Lower lobe of right lung (tissue), 2 donors: ENCODE measurements around the gene PDC. TPM values are rescaled to one million over a fixed set of nuclear protein-coding genes. Genes with fewer than 3 reads are reported as not detected.

Experiments used
- ATAC-seq, 2 donors: fragments of 200-7000 bp; cut with Tn5 transposase; one replicate each; pipeline ENCODE4 v1.9.1; 2020 to 2022; ENCODE audit warnings: mild to moderate bottlenecking in 2 of 2, moderate library complexity in 2 of 2
- DNase-seq: peaks from one replicate; pipeline ENCODE4 v3.0.0-alpha.2; 2020
- H3K27ac ChIP-seq: fragments of 200-600 bp; one replicate; pipeline ENCODE4 v1.8.0; 2022
- H3K27me3 ChIP-seq: fragments of 200-600 bp; one replicate; pipeline ENCODE4 v1.8.0; 2022; ENCODE audit warnings: low read depth
- H3K36me3 ChIP-seq: fragments of 200-600 bp; one replicate; pipeline ENCODE4 v1.8.0; 2022; ENCODE audit warnings: mild to moderate bottlenecking
- H3K4me1 ChIP-seq: fragments of 200-600 bp; one replicate; pipeline ENCODE4 v1.8.0; 2022
- H3K4me3 ChIP-seq: fragments of 200-600 bp; one replicate; pipeline ENCODE4 v1.8.0; 2022; ENCODE audit warnings: mild to moderate bottlenecking
- H3K9me3 ChIP-seq: fragments of 200-600 bp; one replicate; pipeline ENCODE4 v1.8.0; 2022
- intact Hi-C: fragments of 100-400 bp; cut with DNase I; formaldehyde crosslinking; loops from one replicate; pipeline ENCODE4 v1.11.0; 2022
- total RNA-seq: library from RNA; stranded (reverse); fragmentation: NEBNext Ultra II Directional; extraction: Animal tissue kit (Norgen Biotek cat#: 25700); gene quantifications from one replicate; pipeline ENCODE4 v1.2.1, GENCODE V29; 2021
- TF ChIP-seq, protein P1 (sequence below): fragments of 200-600 bp; IDR thresholded peaks from one replicate; pipeline ENCODE4 v1.8.0; 2022; ENCODE audit warnings: antibody characterized with exemption, mild to moderate bottlenecking
- donor health status: DM: no; HTN: yes; CAD: no; lungs with severe emphysema.

Gene PDC
- total RNA-seq, 1 donor from 2014 or later, result not detected

DNA sequence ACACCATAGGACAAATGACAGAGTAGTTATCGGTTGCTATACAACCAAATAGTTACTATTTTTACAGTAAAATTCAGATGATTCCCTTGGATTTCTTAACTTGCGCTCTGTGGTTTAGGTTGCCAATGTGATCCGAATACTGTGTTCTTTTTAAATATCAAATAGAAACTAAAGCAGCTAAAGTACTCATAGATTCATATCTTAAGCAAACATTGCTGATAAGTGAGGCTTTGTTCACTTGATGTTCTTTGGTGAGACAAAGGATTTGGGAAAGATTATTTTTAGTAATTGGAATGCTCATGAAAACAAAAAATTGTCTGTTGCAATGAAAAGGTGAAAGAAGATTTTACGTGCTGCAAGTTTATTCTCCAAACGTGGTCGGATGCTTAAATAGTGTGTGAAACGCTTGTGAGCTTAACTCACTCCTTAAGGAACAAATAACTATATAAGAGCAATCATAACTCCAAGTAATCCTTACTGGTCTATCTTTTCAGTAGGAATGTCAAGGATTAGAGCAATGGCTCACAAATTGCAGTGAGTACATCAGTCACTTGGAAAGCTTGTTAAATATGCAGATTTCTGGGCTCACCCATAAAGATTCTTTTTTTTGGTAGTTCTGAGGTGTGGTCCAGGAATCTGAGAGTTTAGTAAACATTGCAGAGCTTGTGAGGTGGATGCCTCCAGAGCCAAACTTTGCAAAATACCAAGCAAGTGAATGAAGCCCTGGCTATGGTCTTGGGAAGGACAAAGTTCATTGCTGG lies 31.8 kb upstream of the PDC start:
- Histone ChIP-seq H3K4me1 (no peaks in the 10 kb centered on the region), H3K36me3 (no peaks in the 10 kb centered on the region), H3K4me3 (no peak overlapping the region), H3K9me3 (no peaks in the 10 kb centered on the region), H3K27ac (peak overlapping the region; percentile 37), H3K27me3 (no peaks in the 10 kb centered on the region)
- intact Hi-C loops, result no loop called here
- TF ChIP-seq, protein P1, sequence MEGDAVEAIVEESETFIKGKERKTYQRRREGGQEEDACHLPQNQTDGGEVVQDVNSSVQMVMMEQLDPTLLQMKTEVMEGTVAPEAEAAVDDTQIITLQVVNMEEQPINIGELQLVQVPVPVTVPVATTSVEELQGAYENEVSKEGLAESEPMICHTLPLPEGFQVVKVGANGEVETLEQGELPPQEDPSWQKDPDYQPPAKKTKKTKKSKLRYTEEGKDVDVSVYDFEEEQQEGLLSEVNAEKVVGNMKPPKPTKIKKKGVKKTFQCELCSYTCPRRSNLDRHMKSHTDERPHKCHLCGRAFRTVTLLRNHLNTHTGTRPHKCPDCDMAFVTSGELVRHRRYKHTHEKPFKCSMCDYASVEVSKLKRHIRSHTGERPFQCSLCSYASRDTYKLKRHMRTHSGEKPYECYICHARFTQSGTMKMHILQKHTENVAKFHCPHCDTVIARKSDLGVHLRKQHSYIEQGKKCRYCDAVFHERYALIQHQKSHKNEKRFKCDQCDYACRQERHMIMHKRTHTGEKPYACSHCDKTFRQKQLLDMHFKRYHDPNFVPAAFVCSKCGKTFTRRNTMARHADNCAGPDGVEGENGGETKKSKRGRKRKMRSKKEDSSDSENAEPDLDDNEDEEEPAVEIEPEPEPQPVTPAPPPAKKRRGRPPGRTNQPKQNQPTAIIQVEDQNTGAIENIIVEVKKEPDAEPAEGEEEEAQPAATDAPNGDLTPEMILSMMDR, result no peak
- DNase-seq, result no peak
- peak; percentile 79 to 89 for ATAC-seq

DNA sequence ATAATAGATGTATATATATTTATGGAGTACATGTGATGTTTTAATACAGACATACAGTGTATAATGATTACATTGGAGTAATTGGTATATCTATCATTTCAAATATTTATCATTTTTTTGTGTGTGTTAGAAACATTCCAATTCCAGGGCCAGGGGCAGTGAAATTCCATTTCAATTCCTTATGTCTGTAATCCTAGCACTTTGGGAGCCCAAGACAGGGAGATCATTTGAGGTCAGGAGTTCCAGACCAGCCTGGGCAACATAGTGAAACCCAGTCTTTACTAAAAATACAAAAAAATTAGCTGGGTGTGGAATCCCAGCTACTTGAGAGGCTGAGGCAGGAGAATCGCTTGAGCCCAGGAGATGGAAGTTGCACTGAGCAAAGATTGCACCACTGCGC lies 30.4 kb upstream of the PDC start:
- H3K4me1 ChIP-seq, result no peaks in the 10 kb centered on the region
- no peak for DNase-seq
- no peaks in the 10 kb centered on the region for H3K9me3 ChIP-seq
- intact Hi-C loops, result no loop called here
- TF ChIP-seq, protein P1, result no peak
- no peaks in the 10 kb centered on the region for H3K36me3 ChIP-seq
- no peak overlapping the region for H3K4me3 ChIP-seq
- no peak for ATAC-seq
- no peaks in the 10 kb centered on the region for H3K27me3 ChIP-seq
- H3K27ac ChIP-seq, result no peak overlapping the region

DNA sequence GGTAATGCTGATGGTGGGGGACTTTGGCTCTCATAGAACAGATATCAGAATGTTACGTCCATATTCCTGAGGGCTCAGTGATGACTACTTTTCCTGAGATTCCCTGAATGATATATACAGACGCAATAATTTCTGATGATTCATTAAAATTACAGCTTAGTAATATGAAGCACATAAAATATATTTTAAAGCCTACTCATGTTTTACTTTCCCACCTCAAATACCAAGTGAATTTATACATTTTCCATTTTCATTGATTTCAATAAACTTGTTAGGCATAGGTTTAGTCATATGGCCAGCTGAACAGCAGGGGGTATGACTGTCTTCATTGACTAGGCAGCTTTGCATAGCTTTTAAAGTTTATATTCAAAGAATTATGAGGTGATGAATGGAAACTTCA lies 26.2 kb upstream of the PDC start:
- Histone ChIP-seq H3K9me3 (no peaks in the 10 kb centered on the region), H3K4me1 (no peaks in the 10 kb centered on the region), H3K27ac (no peak overlapping the region), H3K4me3 (no peak overlapping the region), H3K27me3 (no peaks in the 10 kb centered on the region), H3K36me3 (no peaks in the 10 kb centered on the region)
- ATAC-seq (no peak), DNase-seq (no peak)
- intact Hi-C loops, result no loop called here
- TF ChIP-seq, protein P1, result no peak

DNA sequence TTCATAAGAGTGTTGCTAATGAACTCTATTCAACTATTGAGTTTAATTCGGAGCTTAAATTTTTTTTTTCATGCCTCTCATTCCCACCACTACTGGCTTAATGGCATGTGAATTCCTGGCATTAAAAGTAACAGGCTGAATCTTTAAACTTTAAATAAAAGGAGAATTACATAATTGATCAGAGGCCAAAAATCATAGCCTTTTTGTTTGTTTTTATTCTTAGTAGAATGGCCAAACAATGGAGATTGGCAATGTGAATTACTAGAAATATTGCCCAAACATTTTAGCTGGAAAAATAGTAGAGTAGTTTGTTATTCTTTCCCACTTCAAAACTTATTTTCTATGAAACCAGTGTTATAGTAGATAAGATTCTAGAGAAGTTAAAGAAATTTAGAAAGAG lies 25.1 kb upstream of the PDC start:
- Histone ChIP-seq H3K27ac (no peak overlapping the region), H3K27me3 (no peaks in the 10 kb centered on the region), H3K9me3 (no peaks in the 10 kb centered on the region), H3K36me3 (no peaks in the 10 kb centered on the region), H3K4me1 (no peaks in the 10 kb centered on the region), H3K4me3 (no peak overlapping the region)
- ATAC-seq (no peak), DNase-seq (no peak)
- intact Hi-C loops, result no loop called here
- TF ChIP-seq, protein P1, result no peak

DNA sequence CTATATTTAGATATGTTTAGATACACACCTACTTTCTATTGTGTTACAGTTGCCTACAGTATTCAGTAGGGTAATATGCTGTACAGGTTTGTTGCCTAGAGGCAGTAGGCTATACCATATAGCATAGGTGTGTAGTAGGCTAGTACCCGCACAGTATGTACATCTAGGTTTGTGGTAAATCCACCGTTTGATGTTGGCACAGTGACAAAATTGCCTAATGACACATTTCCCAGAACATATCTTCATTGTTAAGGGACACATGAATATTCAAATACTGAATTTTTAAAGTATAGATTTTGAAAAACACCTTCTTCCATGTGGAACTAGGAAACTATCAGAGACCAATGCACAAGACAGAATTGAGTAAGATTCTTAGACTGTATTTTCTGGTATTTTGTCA lies 22.6 kb upstream of the PDC start:
- ATAC-seq (no peak), DNase-seq (no peak)
- intact Hi-C loops, result loop anchor here (5.0 kb wide), 1 partner anchor 499 kb away; no protein-coding TSS in a partner anchor
- Histone ChIP-seq H3K27ac (no peak overlapping the region), H3K27me3 (no peaks in the 10 kb centered on the region), H3K36me3 (no peaks in the 10 kb centered on the region), H3K4me1 (no peaks in the 10 kb centered on the region), H3K9me3 (no peaks in the 10 kb centered on the region), H3K4me3 (no peak overlapping the region)
- TF ChIP-seq, protein P1, result no peak
